ENCODE data around the gene TNFAIP3.

The TNFAIP3 gene

DNA sequence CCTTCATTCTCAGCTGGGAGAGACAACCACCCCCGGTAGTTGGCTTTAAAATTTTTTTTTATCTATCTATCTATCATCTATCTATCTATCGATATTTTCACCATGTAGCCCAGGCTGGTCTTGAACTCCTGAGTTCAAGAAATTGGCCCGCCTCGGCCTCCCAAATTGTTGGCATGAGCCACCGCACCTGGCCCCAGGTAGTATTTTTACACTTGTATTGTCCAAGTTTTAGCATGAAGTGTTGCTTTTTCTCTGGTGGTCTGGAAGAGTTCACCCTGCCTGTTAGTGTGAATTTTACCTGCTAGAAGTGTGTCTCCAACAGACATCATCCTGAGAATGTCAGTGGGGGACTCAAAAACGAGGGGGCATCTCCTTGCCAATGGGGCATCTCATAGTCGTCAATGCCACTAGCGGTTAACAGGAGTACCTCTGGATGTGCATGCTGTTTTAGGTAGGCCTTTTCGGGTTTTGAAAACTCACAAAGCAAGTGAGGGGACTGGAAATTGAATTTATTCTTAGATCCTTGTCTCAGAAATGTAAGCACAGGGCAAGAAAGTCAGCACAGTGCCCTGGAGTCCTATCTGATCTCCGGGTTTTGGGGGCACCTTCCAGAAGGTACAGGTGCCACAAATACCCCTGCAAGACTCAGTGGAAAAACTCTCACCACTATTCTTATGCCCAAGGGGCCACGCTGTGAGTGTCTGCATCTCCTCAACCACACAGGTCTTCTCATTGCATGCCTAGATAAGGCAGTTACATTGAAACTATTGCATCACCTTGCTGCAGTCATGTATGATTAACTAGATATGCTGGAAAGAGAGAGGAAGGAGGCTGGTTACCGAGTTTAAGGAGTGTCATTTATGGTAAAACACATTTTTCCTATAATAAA lies 37.1 kb downstream of the TNFAIP3 start:
- DNase-seq: peak; percentile 75 to 77

DNA sequence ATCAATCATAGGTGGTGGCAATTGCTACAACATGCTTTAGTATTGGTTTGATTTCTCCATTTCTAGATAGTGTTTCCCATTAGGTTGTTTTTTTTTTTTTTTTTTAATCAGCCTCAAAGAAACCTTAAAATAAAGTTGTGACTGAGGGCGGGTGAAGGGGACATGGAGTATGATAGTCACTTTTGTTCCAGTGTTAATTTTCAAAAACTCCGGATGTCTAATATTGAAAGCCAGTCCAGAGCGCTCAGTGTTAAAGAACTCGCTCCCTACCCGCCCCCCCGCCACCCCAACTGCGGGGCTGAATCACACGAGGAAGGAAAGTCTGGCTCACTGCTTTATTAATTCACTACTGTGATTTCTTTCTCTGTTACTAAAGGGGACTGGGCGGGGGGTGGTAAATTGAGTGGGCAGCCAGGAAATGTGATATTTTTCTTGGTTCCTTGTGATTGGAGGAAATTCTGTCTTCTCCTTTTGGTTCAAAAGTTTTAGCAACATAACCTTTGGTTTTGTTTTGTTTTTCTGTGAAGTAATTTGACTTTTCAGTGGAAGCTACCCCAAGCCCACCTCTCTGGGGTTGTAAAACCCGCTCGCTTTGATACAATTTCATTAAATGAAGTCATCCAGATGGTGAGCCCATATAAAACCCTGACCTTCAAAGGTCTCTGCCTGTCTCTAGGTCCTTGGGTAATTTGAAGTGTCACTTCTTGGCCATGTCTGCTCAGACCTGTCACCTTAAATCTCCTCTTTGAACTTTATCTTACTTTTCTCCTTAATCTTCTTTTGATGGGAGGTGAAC lies 38.0 kb downstream of the TNFAIP3 start:
- DNase-seq: peak; percentile 91 to 94

DNA sequence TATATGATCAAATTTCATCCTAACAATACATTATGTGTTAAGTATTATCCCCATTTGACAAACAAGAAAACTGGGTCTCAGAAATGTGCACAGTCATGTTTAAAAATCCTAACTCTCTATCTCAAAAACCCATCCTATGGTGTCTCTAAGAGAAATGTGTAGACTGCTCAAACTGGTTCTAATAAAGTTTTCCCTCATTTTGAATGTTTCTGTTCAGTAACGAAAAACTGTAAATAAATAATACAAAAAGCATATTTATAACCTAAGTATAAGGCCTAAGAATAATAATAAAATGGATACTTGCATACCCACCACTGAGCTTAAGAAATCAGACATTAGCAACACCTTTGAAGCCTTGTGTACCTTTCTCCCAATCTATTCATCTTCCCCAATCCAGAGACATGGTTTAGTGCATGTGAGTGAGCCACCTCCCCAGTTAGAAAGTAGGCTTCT lies 39.0 kb downstream of the TNFAIP3 start:
- no peak for DNase-seq

DNA sequence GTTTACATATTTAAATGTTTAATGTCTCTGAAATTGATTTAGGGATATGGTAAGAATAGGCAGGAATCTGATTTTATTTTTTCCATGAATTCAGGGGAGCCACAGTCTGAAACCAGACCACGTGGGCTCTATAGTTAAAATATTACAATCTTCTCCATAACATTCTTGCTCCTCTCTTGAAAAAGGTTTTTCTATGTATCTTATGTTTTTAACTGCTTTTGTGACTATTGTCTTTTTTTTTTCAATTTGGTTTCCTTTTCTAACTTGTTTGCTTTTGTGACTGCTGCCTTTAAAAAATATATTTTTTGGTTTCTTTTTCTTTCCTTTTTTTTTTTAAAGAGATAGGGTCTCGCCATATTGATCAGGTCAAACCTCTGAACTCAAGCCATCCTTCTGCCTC lies 40.1 kb downstream of the TNFAIP3 start:
- no peak for DNase-seq

DNA sequence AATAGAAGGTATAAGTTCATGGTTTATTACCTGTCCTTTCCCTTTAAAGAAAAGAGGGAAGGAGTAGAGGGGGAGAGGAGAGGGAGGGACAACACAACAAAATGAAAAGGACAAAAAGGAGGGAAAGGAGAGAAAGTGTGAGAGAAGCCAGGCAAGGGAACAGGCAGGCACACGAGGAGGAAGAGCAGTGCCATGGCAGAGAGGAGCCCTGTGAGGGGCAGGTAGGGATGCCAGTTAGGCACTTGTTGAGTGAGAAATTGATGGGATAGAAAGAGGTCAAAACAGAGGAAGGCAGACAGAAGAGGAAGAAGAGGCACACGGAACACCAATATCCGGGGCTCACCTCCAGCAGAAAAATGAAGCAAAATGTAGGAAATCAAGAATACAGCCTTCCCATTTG lies 42.5 kb downstream of the TNFAIP3 start:
- no peak for DNase-seq

DNA sequence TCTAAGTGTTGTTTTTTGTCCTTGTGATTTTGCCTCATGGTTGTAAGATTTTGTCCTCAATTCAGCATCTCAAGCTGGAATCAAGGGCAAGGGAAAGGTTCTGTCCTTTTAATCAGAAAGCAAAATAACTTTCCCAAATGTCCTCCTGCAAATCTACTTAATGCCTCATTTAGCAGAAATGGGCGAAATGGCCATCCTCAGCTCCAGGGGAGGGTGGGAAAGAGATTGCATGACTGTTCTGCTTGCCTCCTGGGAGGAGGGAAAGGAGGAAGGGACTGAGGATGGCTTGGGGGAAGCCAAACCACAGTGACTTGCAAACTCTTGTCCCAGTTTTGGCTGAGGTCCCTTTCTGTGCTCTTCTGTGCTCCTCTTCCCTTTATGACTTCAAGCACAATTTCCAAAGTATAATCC lies 43.4 kb downstream of the TNFAIP3 start:
- DNase-seq: no peak

DNA sequence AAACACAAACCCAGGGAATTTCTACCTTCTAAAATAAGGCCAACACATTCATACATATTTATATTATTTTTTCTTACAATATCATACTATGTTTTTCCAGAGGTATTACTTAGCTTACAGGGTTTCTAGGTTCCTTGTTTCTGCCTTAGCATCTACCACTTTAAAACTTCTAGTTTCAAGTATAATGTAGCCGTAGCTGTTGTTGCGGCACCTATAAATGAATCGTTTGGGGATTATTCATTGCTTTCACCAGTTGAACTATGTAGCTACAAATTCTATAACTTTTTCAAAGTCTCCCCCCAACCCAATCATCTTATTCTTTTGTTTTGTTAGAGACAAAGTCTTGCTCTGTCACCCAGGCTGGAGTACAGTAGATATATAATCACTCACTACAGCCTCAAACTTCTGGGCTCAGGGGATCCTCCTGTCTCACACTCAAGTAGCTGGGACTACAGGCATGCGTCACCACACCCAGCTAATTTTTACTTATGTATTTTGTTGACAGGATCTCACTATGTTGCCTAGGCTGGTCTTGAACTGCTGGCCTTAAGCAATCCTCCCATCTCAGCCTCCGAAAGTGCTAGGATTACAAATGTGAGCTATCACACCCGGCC lies 43.9 kb downstream of the TNFAIP3 start:
- no peak for DNase-seq

DNA sequence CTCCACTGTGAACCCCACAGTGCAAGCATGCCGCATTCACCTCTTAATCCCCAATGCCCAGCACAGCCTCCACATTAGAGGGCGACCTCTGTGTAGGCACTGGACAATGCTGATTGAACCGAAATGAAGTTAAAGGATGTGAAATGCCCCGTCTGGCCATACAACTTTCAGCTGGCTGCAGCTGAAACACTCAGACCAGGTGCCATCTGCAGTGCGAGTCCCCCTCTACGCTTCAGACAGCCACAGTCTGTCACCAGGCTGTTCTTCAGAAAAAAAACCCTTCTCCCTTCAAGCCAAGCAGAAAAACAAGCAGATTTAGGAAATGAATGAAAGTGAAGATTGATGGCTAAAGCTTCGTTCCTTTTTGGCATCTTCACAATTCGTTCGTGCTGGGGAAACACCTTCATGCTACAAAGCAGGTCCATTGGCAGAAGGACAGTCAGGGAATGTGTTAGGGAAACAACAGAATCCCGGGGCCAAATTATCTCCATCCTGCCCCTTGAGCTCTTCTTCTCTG lies 44.7 kb downstream of the TNFAIP3 start:
- no peak for DNase-seq

DNA sequence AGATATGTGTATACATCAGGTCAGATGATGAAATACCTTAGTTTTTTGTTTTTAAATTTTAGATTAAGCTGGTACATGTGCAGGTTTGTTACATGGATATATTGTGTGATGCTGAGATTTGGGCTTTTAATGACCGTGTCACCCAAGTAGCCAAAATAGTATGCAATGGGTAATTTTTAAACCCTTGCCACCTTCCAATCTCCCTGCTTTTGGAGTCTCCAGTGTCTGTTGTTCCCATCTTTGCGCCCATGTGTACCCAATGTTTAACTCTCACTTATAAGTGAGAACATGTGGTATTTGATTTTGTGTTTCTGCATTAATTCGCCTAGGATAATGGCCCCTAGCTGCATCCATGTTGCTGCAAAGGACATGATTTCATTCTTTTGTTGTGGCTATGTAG lies 45.8 kb downstream of the TNFAIP3 start:
- no peak for DNase-seq

DNA sequence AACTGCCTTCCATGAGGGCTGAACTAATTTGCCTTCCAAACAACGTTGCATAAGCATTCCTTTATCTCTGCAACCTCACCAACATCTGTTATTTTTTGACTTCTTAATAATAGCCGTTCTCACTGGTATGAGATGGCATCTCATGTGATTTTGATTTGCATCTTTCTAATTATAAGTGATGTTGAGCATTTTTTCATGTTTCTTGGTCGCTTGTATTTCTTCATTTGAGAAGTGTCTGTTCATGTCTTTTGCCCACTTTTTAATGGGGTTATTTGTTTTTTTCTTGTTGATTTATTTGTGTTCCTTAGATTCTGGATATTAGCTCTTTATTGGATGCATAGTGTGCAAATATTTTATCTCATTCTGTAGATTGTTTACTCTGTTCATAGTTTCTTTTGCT lies 46.4 kb downstream of the TNFAIP3 start:
- no peak for DNase-seq

DNA sequence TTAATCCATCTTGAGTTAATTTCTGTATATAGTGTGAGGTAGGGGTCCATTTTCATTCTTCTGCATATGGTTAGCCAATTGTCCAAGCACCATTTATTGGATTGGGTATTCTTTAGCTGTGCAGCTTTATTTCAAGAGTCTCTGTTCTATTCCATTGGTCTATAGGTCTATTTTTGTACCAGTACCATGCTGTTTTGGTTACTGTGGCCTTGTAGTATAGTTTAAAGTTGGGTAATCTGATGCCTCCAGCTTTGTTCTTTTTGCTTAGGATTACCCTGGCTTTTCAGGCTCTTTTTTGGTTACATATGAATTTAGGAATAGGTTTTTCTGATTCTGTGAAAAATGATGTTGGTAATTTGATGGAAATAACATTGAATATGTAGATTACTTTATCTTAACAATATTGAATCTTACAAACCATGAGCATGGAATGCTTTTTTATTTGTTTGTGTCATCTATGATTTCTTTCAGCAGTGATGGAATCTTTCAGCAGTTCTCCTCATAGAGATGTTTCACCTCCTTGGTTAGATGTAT lies 47.0 kb downstream of the TNFAIP3 start:
- no peak for DNase-seq

DNA sequence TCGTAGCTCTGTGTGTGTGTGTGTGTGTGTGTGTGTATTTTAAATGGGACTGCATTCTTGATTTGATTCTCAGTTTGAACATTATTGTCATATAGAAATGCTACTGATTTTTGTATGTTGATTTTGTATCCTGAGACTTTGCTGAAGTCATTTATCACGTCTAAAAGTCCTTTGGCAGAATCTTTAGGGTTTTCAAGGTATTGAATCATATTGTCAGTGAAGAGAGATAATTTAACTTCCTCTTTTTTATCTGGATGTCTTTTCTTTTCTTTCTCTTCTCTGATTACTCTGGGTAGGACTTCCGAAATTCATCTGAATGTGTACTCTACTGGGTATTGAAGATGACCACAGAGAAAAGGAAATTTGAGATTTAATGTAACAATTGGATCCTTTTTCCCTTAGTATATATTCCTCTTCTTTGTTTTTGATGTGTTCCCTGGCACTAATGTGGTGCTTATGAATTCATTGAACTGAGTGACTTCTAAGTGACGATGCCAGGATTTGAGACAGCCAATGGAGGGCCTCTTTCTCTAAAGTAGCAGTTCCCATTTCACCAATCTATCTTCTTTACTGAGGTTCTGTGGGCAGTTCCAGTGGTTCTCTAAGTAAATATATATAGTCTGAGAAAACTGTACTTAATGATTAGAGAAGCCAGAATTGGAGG lies 47.6 kb downstream of the TNFAIP3 start:
- DNase-seq: no peak

DNA sequence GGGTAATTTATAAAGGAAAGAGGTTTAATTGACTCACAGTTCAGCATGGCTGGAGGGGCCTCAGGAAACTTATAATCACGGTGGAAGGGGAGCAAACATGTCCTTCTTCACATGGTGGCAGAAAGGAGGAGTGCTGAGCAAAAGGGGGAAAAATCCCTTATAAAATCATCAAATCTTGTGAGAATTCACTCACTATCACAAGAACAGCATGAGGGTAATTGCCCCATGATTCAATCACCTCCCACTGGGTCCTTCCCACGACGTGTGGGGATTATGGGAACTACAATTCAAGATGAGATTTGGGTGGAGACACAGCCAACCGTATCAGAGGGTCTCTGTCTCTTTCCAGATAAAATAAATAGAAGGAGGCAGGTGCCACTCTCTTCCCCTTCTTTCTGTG lies 48.7 kb downstream of the TNFAIP3 start:
- no peak for DNase-seq

DNA sequence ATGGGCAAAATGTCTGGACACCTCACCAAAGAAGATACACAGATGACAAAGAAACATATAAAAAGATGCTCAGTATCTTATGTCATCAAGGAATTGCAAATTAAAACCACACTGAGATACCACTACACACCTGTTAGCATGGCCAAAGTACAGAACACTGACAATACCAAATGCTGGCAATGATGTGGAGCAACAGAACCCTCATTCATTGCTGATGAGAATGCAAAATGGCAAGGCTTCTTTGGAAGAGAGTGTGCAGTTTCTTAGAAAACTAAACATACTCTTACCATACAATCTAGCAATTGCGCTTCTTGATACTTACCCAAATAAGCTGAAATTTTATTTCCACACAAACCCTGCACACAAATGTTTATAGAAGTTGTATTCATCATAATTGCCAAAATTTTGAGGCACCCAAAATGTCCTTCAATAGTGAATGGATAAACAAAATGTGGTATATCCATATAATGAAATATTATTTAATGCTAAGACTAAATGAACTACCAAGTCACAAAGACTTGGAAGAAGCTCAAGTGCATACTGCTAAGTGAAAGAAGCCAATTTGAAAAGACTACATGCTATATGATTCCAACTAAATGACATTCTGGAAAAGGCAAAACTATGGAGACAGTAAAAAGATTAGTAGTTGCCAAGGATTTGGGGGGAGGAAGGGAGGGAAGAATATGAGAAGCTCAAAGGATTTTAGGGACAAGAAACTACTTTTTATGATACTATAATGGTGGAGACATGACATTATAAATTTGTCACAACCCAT lies 50.7 kb downstream of the TNFAIP3 start:
- DNase-seq: no peak

DNA sequence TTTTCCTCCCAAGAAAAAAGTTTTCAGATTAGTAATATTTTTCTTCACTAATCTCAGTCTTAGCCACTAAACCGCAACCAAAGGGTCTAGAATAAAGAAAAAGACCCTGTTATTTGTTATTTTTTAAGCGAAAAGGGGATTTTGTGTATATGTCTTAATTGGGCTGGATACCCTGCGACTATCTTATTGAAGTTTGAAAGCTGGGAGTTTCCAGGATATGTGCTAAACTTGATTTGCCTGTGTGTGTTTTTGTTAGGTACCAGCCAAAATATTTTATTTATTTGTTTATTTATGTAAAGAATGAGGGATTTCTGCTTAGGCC lies 52.4 kb downstream of the TNFAIP3 start:
- DNase-seq: no peak

DNA sequence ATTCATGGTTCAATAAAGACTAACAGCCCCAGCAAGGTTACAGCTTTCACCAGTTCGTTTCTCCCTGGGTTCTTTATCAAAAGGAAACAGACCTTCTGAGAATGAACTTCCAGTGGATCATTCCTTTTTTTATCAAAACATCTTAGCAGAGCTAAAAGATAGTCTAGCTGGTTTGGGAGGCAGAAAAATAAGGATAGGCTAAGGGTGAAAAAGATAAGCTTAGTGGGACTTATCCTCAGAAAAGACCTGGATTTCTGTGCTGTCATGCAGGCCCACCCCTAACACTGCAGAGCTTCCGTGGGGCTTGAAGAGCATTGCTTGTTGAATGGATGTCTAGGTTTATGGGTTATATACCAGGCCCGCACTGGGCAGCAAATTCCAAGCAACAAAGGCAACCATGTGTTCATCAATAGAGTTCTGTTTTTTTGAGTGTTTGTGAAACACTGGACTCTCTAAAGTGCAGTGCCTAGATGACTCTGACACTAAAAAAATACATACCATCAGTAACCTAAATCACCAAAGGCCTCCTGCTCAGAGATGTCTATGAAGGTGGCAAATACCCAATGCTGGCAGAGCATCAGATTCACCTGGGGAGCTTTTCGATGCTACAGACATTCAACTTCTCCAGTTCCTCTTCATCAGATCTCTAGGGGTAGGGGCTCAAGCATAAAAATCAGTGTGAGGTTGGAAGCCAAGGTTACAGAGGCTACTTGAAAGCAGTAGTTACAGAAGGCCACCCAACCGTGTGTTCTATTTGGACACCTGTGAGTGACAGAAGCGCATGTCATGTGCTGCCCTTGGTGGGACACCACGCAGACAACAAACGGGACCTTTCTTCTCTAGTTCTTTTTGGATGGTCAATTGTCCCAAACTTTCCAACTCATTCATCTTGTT lies 53.0 kb downstream of the TNFAIP3 start:
- DNase-seq: no peak

DNA sequence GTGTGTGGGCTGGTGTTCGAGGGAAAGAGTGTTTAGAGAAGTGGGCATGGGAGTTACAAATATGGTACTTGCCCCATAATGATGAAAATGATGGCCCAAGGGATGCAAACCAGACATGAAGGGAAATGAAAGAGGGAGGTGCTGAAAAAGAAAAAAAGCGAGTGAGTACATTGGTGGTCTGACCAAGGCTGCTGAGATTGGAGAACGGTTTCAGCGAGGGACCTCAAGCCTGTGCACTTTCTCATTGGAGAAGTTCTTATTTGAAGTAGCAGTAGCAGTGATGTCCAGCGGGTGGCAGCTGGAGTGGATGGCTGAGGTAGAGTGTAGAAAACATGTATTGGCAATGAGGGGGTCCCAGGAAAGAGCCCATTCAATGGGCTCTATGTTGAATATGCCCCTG lies 54.8 kb downstream of the TNFAIP3 start:
- no peak for DNase-seq

DNA sequence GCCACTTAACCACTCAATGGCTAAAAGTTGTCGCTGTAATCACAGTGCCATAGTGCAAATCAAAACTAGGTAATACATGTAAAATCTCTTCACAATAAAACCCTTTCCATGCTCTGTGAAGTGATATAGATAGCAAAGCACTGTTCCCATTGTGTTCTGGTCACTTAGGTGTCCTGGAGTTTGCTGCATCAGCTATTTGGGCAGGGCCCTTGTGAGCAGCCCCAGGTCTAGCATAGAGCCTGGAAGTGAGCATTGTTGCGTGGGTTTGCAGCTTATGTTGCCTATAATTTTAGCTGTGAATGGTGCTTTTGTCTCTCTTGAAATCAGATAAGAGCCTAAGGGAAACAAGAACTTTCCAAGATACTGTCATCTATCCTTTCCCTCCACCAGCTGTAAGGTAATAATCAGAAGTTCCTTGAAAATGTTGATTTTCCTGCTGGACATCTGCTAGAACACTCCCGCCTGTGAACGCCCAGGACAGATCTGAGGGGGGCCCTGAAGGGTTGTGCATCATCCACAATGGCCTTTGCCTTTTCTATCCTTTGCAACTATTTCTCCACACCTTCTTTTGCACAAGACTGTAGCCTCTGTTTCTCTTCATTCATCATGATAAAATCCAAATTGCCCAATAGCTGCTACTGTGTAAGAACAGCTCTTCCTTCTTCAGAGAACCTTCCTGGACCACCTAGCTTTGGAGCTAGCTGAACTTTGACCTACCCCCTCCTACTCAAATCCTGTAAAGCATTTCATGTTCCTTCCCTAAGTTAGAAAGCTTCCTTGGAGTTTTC lies 57.0 kb downstream of the TNFAIP3 start:
- no peak for DNase-seq

DNA sequence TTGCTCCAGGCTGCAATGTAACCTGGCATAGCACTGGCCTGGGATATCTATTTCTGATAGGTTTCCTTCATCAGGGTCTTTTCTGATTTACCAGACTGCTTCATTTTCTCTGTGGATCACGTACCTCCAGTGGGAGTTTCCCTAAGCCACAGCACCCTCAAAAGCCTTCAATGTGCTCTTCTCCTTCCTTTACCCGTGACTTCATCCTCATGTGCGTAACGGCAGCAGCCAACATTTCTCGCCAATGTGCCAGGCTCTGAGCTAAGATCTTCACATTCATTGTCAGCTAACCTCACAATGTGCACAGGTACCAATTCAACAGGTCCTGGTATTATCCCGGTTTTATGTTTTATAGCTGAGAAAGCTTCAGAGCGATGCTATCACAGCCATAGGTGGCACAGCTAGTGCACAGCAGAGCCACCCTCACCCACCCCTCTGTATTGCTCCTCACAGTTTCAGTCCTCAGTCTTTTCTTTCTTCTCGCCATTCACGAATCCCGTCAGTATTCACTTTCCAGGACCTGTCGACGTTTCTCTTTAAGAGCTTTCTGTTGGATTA lies 58.2 kb downstream of the TNFAIP3 start:
- no peak for DNase-seq
